Measurements from ENCODE around the gene ID3. TPM values are rescaled to one million over a fixed set of nuclear protein-coding genes. Genes with fewer than 3 reads are reported as not detected.

ID3 gene
- total and polyA plus RNA-seq, 2 of the 8 experiments (the other 6 are each of a cell fraction or from before 2014, with no cell fraction given) = 240 to 304 TPM

GRCh38 chr1:23529146-23530086 is 29.9 kb downstream of the ID3 start:
- 90% methylated on average over 8 of the region's 8 CpGs; no CpG with 5 or more reads in 1 of the 2 experiments for WGBS, 2 experiments (ENCODE audit: extremely low coverage in 1 of 2, insufficient coverage in 1 of 2, insufficient read length in 1 of 2, insufficient replicate concordance in 2 of 2, low coverage in 1 of 2, low lambda C conversion rate in 2 of 2, missing lambda C conversion rate in 1 of 2)
- no peaks in the 10 kb centered on the region for H3K36me3 ChIP-seq (ENCODE audit: control insufficient read depth in 2 of 4, insufficient read depth in 4 of 4, low read length in 3 of 4)
- no peak for TF ChIP-seq SUZ12 (IDR thresholded peaks at IDR 0.05; ENCODE audit: low read length)
- no peak for TF ChIP-seq CHD1 (IDR thresholded peaks at IDR 0.05; ENCODE audit: low read depth, low read length)
- TF ChIP-seq CEBPB (IDR thresholded peaks at IDR 0.05; ENCODE audit: low read depth, low read length) = no peak
- TF ChIP-seq SIN3A (conservative IDR thresholded peaks at IDR 0.05 in 1 of 2, IDR thresholded peaks at IDR 0.05 in 1 of 2; ENCODE audit: low read depth in 1 of 2, low read length in 2 of 2) = no peak
- TF ChIP-seq NRF1 (IDR thresholded peaks at IDR 0.05; ENCODE audit: low read depth, low read length) = no peak
- no peak for TF ChIP-seq BRCA1 (IDR thresholded peaks at IDR 0.05; ENCODE audit: low read depth, low read length)
- TF ChIP-seq SIRT6 (IDR thresholded peaks at IDR 0.05; ENCODE audit: low read length) = no peak
- no peak for TF ChIP-seq ATF2 (IDR thresholded peaks at IDR 0.05; ENCODE audit: low read length)
- no peak for TF ChIP-seq CBX5 (IDR thresholded peaks at IDR 0.05; ENCODE audit: low read depth, low read length)

More at GRCh38 chr1:23529146-23530086, 29.9 kb downstream of the ID3 start:
- Histone ChIP-seq H3K4me1 (replicated peaks in 1 of 4; ENCODE audit: control insufficient read depth in 3 of 4, insufficient read depth in 4 of 4, low read length in 3 of 4) (peaks cover 9 to 25% (median 15%) of the 10 kb centered on the region in 4 experiments), H2BK15ac (ENCODE audit: low read length) (peak overlapping the region; percentile 72; the same call in 1 of the 2 replicates), H2BK12ac (ENCODE audit: low read depth, low read length) (no peak overlapping the region), H3K9ac (replicated peaks in 1 of 4; ENCODE audit: extremely low read depth in 1 of 4, low read depth in 3 of 4, low read length in 3 of 4) (no peak overlapping the region), H4K91ac (replicated peaks; ENCODE audit: insufficient read length, low read length) (no peak overlapping the region), H3K27me3 (replicated peaks in 1 of 4; ENCODE audit: control insufficient read depth in 3 of 4, extremely low read depth in 1 of 4, insufficient read depth in 3 of 4, low read length in 3 of 4) (peaks cover 3 to 27% (median 18%) of the 10 kb centered on the region in 4 experiments), H3K9me3 (ENCODE audit: insufficient read depth in 2 of 2, low read depth in 1 of 2, low read length in 1 of 2) (no peaks in the 10 kb centered on the region), H3K18ac (ENCODE audit: extremely low read depth, low read length) (no peak overlapping the region), H3K4me2 (ENCODE audit: insufficient read depth in 1 of 2, low read depth in 2 of 2, low read length in 2 of 2) (peak overlapping the region; percentile 35 to 86), H4K8ac (ENCODE audit: extremely low read depth, insufficient read depth, low read length) (peak overlapping the region; percentile 9; the same call in 1 of the 2 replicates), H3K79me2 (ENCODE audit: control insufficient read depth in 1 of 2, insufficient read depth in 2 of 2, low read length in 2 of 2) (peaks cover 0 to 3% of the 10 kb centered on the region in 2 experiments; a peak in 1 of 4 replicates), H4K20me1 (replicated peaks in 1 of 2; ENCODE audit: control insufficient read depth in 1 of 2, insufficient read depth in 2 of 2, low read length in 2 of 2) (peaks cover 3 to 10% of the 10 kb centered on the region in 2 experiments), H3K56ac (replicated peaks; ENCODE audit: insufficient read length, low read depth, low read length) (no peak overlapping the region), H3K4me3 (ENCODE audit: extremely low read depth in 1 of 4, insufficient read depth in 2 of 4, low read depth in 3 of 4, low read length in 4 of 4) (peak overlapping the region in 2 of 4 experiments; percentile 14 to 78; a peak in 3 of 8 replicates), H2AK5ac (ENCODE audit: low read depth, low read length) (no peak overlapping the region), H3K27ac (ENCODE audit: low read depth, low read length) (no peak overlapping the region), H3K4ac (replicated peaks; ENCODE audit: insufficient read length, low read depth, low read length) (no peak overlapping the region), H3K23me2 (ENCODE audit: low read depth, low read length) (peaks cover 8% of the 10 kb centered on the region; the same call in 1 of the 2 replicates), H3K79me1 (ENCODE audit: low read depth, low read length) (peaks cover 2% of the 10 kb centered on the region; the same call in 1 of the 2 replicates), H2BK120ac (replicated peaks; ENCODE audit: low read depth, low read length) (no peak overlapping the region), H3K23ac (ENCODE audit: insufficient read length) (no peak overlapping the region), H2BK5ac (ENCODE audit: low read depth, low read length) (no peak overlapping the region), H3K14ac (ENCODE audit: insufficient read length) (no peak overlapping the region), H4K5ac (ENCODE audit: insufficient read length, low read depth, low read length) (no peak overlapping the region), H2BK20ac (ENCODE audit: low read length) (no peak overlapping the region), H2AFZ (ENCODE audit: low read length) (no peak overlapping the region)
- POLR2A ChIA-PET (ENCODE audit: partially characterized antibody) = interaction anchor here (0.8 to 2.3 kb wide), 15 partner anchors 10 to 92 kb away, joined by 3 to 6 read pairs (median 4); no protein-coding TSS in a partner anchor
- no peak for FAIRE-seq
- no peak for DNase-seq (ENCODE audit: low read depth in 1 of 2, low spot score in 2 of 2)
- CTCF ChIA-PET (ENCODE audit: partially characterized antibody) = interaction anchor here (0.6 to 16.2 kb wide), 16 partner anchors 11 to 242 kb away, joined by 3 to 230 read pairs (median 4); no protein-coding TSS in a partner anchor

Data from H1 (cell line).